CD4-positive, alpha-beta T cell (primary cell): Measurements from ENCODE around the gene NT5DC3. TPM values are rescaled to one million over a fixed set of nuclear protein-coding genes. Genes with fewer than 3 reads are reported as not detected.

Source experiments
- ATAC-seq: fragments of 200-7000 bp; cut with Tn5 transposase; one replicate; pipeline ENCODE4 v1.10.0; 2022; ENCODE audit warnings: mild to moderate bottlenecking; ENCODE audit not compliant: poor library complexity
- CTCF ChIA-PET: fragments of 350-600 bp; sonication (Branson Sonifier 250); formaldehyde crosslinking; loops from one replicate; lab custom pipeline; 2021; ENCODE audit warnings: antibody characterized with exemption, inconsistent platforms; lab: Charles Lee
- POLR2A ChIA-PET: fragments of 350-600 bp; sonication (Branson Sonifier 250); formaldehyde crosslinking; loops from one replicate; lab custom pipeline; 2021; ENCODE audit warnings: antibody characterized with exemption, inconsistent platforms; lab: Charles Lee
- DNase-seq, 14 experiments: peaks; one replicate each; pipeline ENCODE4 v3.0.0-alpha.2; 2013 to 2020; ENCODE audit warnings: mixed read lengths in 2 of 14
- H3K27ac ChIP-seq, 2 donors: one replicate each; pipeline versions ENCODE4 v1.5.1 to v1.7.0; 2013; ENCODE audit warnings: low read length in 2 of 2, low read depth in 1 of 2, mild to moderate bottlenecking in 1 of 2
- H3K27me3 ChIP-seq, 2 experiments: 1 replicate in 1 of 2; 2 replicates in 1 of 2; pipeline versions ENCODE4 v1.6.1 to v1.7.0; 2013; ENCODE audit warnings: low read length in 2 of 2, control low read depth in 1 of 2, mild to moderate bottlenecking in 1 of 2, moderate library complexity in 1 of 2; ENCODE audit not compliant: insufficient read depth in 2 of 2, control insufficient read depth in 1 of 2
- H3K36me3 ChIP-seq: one replicate; pipeline ENCODE4 v1.6.1; 2013; ENCODE audit warnings: low read length, control low read depth; ENCODE audit not compliant: insufficient read depth
- H3K4me1 ChIP-seq: one replicate; pipeline ENCODE4 v1.6.1; 2013; ENCODE audit warnings: low read length, control low read depth; ENCODE audit not compliant: insufficient read depth
- H3K4me3 ChIP-seq: one replicate; pipeline ENCODE4 v1.5.1; 2013; ENCODE audit warnings: mild to moderate bottlenecking, low read length, moderate library complexity
- H3K9me3 ChIP-seq, 2 experiments: 1 replicate in 1 of 2; 2 replicates in 1 of 2; pipeline versions ENCODE4 v1.6.1 to v1.7.0; 2013; ENCODE audit warnings: low read length in 2 of 2, mild to moderate bottlenecking in 2 of 2, control low read depth in 1 of 2, moderate library complexity in 1 of 2; ENCODE audit not compliant: control insufficient read depth in 1 of 2, insufficient read depth in 1 of 2
- H3K27ac Mint-ChIP-seq: one replicate; pipeline ENCODE4 v1.8.0; 2020; ENCODE audit warnings: mixed read lengths
- H3K27me3 Mint-ChIP-seq: one replicate; pipeline ENCODE4 v1.8.0; 2021; ENCODE audit warnings: mixed read lengths
- H3K36me3 Mint-ChIP-seq: one replicate; pipeline ENCODE4 v1.8.0; 2021; ENCODE audit warnings: low read depth, mixed read lengths
- H3K4me1 Mint-ChIP-seq: one replicate; pipeline ENCODE4 v1.8.0; 2021; ENCODE audit warnings: low read depth, mixed read lengths
- H3K4me3 Mint-ChIP-seq: one replicate; pipeline ENCODE4 v1.8.0; 2020; ENCODE audit warnings: mild to moderate bottlenecking, mixed read lengths
- H3K9me3 Mint-ChIP-seq: one replicate; pipeline ENCODE4 v1.8.0; 2020; ENCODE audit warnings: mixed read lengths
- CTCF ChIP-seq: fragments of 200-600 bp; IDR thresholded peaks from one replicate; pipeline ENCODE4 v1.8.0; 2022; ENCODE audit warnings: antibody characterized with exemption, mild to moderate bottlenecking
- intact Hi-C, 2 experiments: fragments of 100-400 bp; cut with DNase I in 1 of 2; cut with micrococcal nuclease in 1 of 2; formaldehyde crosslinking; loops; one replicate each; pipeline versions ENCODE4 v1.15.1 to v1.9.0; 2023 to 2025; cut with DNase I, micrococcal nuclease
- total RNA-seq, 174 experiments: library from RNA in 2 of 174; stranded (reverse) in 2 of 174; gene quantifications; one replicate each; pipeline ENCODE4 v1.2.3 and lab custom pipeline; 2021 to 2026

The NT5DC3 gene
- total RNA-seq, 2 experiments from 2014 or later: 3.5 to 4.0 TPM

- Mint-ChIP-seq H3K27ac (no peak overlapping the region), H3K9me3 (no peaks in the 10 kb centered on the region), H3K36me3 (peaks cover 69% of the 10 kb centered on the region), H3K4me1 (no peaks in the 10 kb centered on the region), H3K27me3 (no peaks in the 10 kb centered on the region), H3K4me3 (no peak overlapping the region)
- ATAC-seq: no peak
- Histone ChIP-seq H3K4me3 (no peak overlapping the region), H3K4me1 (no peaks in the 10 kb centered on the region), H3K9me3 (no peaks in the 10 kb centered on the region), H3K27me3 (no peaks in the 10 kb centered on the region), H3K36me3 (peaks cover 7% of the 10 kb centered on the region), H3K27ac (no peak overlapping the region)
- TF ChIP-seq CTCF: no peak
- POLR2A ChIA-PET: no interaction called here
- DNase-seq: no peak
- intact Hi-C loops: no loop called here
- CTCF ChIA-PET: no interaction called here
Measured at GRCh38 chr12:103802586-103802886, 38.5 kb downstream of the NT5DC3 start.

GRCh38 chr12:103801709-103802585, 39.1 kb downstream of the NT5DC3 start:
- Histone ChIP-seq H3K27me3 (no peaks in the 10 kb centered on the region), H3K36me3 (peaks cover 7% of the 10 kb centered on the region), H3K27ac (no peak overlapping the region), H3K4me3 (no peak overlapping the region), H3K9me3 (no peaks in the 10 kb centered on the region), H3K4me1 (no peaks in the 10 kb centered on the region)
- no peaks in the 10 kb centered on the region for H3K4me1 Mint-ChIP-seq
- no peaks in the 10 kb centered on the region for H3K9me3 Mint-ChIP-seq
- H3K27me3 Mint-ChIP-seq: no peaks in the 10 kb centered on the region
- ATAC-seq: no peak
- intact Hi-C loops: no loop called here
- ChIA-PET POLR2A (no interaction called here), CTCF (no interaction called here)
- H3K36me3 Mint-ChIP-seq: peaks cover 68% of the 10 kb centered on the region
- DNase-seq: no peak
- TF ChIP-seq CTCF: no peak
- no peak overlapping the region for H3K4me3 Mint-ChIP-seq
- no peak overlapping the region for H3K27ac Mint-ChIP-seq

- H3K9me3 ChIP-seq: no peaks in the 10 kb centered on the region
- DNase-seq (peak in 1 of 14 experiments; percentile 9), ATAC-seq (no peak)
- no peak overlapping the region for H3K27ac ChIP-seq
- Mint-ChIP-seq H3K27ac (no peak overlapping the region), H3K4me1 (no peaks in the 10 kb centered on the region), H3K27me3 (no peaks in the 10 kb centered on the region), H3K36me3 (peaks cover 61% of the 10 kb centered on the region), H3K9me3 (no peaks in the 10 kb centered on the region), H3K4me3 (no peak overlapping the region)
- peaks cover 7% of the 10 kb centered on the region for H3K36me3 ChIP-seq
- ChIA-PET CTCF (no interaction called here), POLR2A (no interaction called here)
- no peaks in the 10 kb centered on the region for H3K27me3 ChIP-seq
- intact Hi-C loops: no loop called here
- TF ChIP-seq CTCF: no peak
- no peaks in the 10 kb centered on the region for H3K4me1 ChIP-seq
- H3K4me3 ChIP-seq: no peak overlapping the region
Measured at GRCh38 chr12:103799857-103800771, 40.9 kb downstream of the NT5DC3 start.
